ENCODE measurements around the gene RAB7B. TPM values are rescaled to one million over a fixed set of nuclear protein-coding genes. Genes with fewer than 3 reads are reported as not detected.

RAB7B gene
- total and polyA plus RNA-seq, 9 of the 15 experiments (the other 6 are each of a cell fraction or from before 2014, with no cell fraction given), result 0.03 to 0.29 (median 0.07) TPM; not detected in 4

- BruUV-seq (replicated peaks), result no TSS peak
- CTCF ChIA-PET (ENCODE audit: low intra/inter-chr PET ratio), result no interaction called here
- no peaks in the 10 kb centered on the region for H3K9me1 ChIP-seq (ENCODE audit: control insufficient read depth, insufficient read depth, low read length)
- TF ChIP-seq HNRNPK (IDR thresholded peaks at IDR 0.05; ENCODE audit: low read depth, low read length, poor library complexity, severe bottlenecking) (no peak), ZBTB11 (CRISPR knock-in tag; IDR thresholded peaks at IDR 0.05) (no peak), GATA2 (CRISPR knock-in tag; IDR thresholded peaks at IDR 0.05) (no peak), TGIF2 (CRISPR knock-in tag; IDR thresholded peaks at IDR 0.05) (no peak), MTA2 (IDR thresholded peaks at IDR 0.05; ENCODE audit: low read depth) (no peak), MTA3 (IDR thresholded peaks at IDR 0.05; ENCODE audit: borderline replicate concordance) (no peak), ZNF318 (IDR thresholded peaks at IDR 0.05; ENCODE audit: borderline replicate concordance in 1 of 2, low read depth in 1 of 2) (no peak)
These were observed 22.2 kb upstream of the RAB7B start for GRCh38 chr1:206025283-206025820.

More at GRCh38 chr1:206025283-206025820, 22.2 kb upstream of the RAB7B start:
- FAIRE-seq (no peak), ATAC-seq (no peak), DNase-seq (ENCODE audit: extremely low read depth in 1 of 4, low spot score in 3 of 4) (no peak)
- WGBS (ENCODE audit: insufficient coverage, low coverage, missing lambda C conversion rate), result 14% methylated on average over 3 of the region's 3 CpGs
- POLR2A ChIA-PET, result interaction anchor here (0.7 kb wide), 1 partner anchor 17 kb away, joined by 3 read pairs; no protein-coding TSS in a partner anchor
- Histone ChIP-seq H3K27ac (ENCODE audit: extremely low read depth, low read depth, low read length) (no peak overlapping the region), H3K27me3 (ENCODE audit: control insufficient read depth in 2 of 2, insufficient read depth in 2 of 2, low read length in 2 of 2) (peaks cover 23 to 63% of the 10 kb centered on the region in 2 experiments), H3K9me3 (replicated peaks; ENCODE audit: control insufficient read depth, insufficient read depth, low read depth, low read length) (no peaks in the 10 kb centered on the region), H2AFZ (ENCODE audit: low read depth, low read length) (no peak overlapping the region), H3K79me2 (ENCODE audit: control insufficient read depth, insufficient read depth, low read length) (no peaks in the 10 kb centered on the region), H3K4me1 (replicated peaks in 1 of 2; ENCODE audit: control insufficient read depth in 2 of 2, insufficient read depth in 2 of 2, low read length in 2 of 2) (no peaks in the 10 kb centered on the region; a peak in 1 of 5 replicates), H3K4me2 (ENCODE audit: insufficient read depth, low read length) (no peak overlapping the region), H3K36me3 (ENCODE audit: control insufficient read depth, insufficient read depth, low read length) (no peaks in the 10 kb centered on the region), H4K20me1 (replicated peaks; ENCODE audit: control insufficient read depth, insufficient read depth, low read length) (peaks cover 4% of the 10 kb centered on the region; the same call in 1 of the 2 replicates), H3K4me3 (no peak overlapping the region), H3K9ac (ENCODE audit: insufficient read depth in 1 of 2, low read depth in 2 of 2, low read length in 2 of 2) (no peak overlapping the region)
- in situ Hi-C loops (cut with MboI), result no loop called here
- intact Hi-C loops (cut with micrococcal nuclease), result no loop called here
